ENCODE measurements around the gene HTR4. TPM values are rescaled to one million over a fixed set of nuclear protein-coding genes. Genes with fewer than 3 reads are reported as not detected.
A peak's percentile ranks its signal among the peaks of the same experiment; 100 is the strongest.

HTR4 gene
- polyA plus RNA-seq (2013, experiment 1 of 2) = not detected
- not detected for polyA plus RNA-seq (2013, experiment 2 of 2)

DNA sequence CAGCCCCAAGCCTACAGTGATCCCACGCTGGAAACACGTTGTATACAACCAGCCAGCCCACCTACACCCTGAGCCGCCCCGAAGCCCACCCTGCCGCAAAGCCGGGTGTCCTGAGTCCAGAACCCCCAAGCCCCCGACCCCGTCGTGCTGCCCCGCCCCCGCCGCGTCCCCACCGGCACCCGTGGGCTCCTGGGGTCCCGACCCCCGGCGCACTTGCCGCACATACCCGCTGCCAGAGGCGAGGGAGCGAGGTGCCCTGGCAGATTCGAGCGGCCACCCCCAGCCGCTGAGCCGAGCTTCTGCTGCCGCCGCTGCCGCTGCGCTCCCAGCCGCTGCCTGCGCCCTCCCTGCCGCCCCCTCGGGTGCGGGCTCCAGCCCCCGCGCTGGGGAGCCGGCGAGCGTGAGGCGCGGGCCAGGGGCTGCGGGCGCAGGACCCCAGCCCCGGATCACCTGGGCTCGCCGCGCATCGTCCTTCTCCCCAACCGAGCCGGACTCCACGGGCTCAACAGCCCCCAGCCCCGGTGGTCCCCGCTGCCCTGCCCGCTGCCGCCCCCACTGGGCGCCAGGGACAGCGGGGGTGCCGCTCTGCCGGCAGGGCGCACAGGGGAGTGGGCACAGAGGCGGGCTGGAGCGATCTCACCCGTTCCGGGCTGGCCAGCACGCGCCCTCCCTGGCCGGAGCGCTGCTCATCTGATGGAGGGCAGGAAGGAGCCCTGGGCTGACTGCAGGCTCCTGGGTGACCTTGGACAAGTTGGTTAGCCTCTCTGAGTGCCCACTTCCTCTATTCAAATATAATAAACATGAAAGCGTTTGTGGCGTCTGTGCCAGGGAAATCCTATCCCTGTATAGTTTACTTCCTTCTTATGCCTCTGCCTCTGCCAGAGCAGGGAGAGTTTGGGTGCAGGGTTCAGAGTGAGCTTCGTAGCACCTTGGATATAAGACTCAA lies at the start of gene HTR4:
Gene HTR4 (minus strand): TSS at position 692 of the 946 bp plus-strand sequence. CDS start 17,513 bp downstream, outside the sequence.
- no peaks in the 10 kb centered on the region for H3K79me1 ChIP-seq (replicated peaks; ENCODE audit: low read length, poor library complexity, severe bottlenecking)
- no peak within 1 kb of the TSS for H3K4me2 ChIP-seq (ENCODE audit: low read length, poor library complexity, severe bottlenecking)
- no peak within 1 kb of the TSS for H4K91ac ChIP-seq (ENCODE audit: low read length)
- no peak within 1 kb of the TSS for H3K9ac ChIP-seq (ENCODE audit: low read length)
- H3K4ac ChIP-seq (ENCODE audit: low read depth in 1 of 2, low read length in 2 of 2) = no peak within 1 kb of the TSS
- no peak within 1 kb of the TSS for H3K14ac ChIP-seq (ENCODE audit: low read length in 2 of 2)
- H2BK15ac ChIP-seq (ENCODE audit: low read depth, poor library complexity, severe bottlenecking) = no peak within 1 kb of the TSS
- H3K4me1 ChIP-seq (ENCODE audit: control insufficient read depth, insufficient read depth, low read depth, low read length) = peaks cover 4% of the 10 kb centered on the region
- no peak within 1 kb of the TSS for H3K27ac ChIP-seq (ENCODE audit: low read length, poor library complexity, severe bottlenecking)
- H3K18ac ChIP-seq (ENCODE audit: low read depth in 1 of 2, low read length in 2 of 2) = no peak within 1 kb of the TSS
- no peaks in the 10 kb centered on the region for H3K36me3 ChIP-seq (ENCODE audit: control insufficient read depth in 1 of 2, insufficient read depth in 2 of 2, low read depth in 1 of 2, low read length in 2 of 2)
- H2AFZ ChIP-seq (ENCODE audit: low read depth, low read length) = no peak within 1 kb of the TSS
- no peak within 1 kb of the TSS for H2BK12ac ChIP-seq (ENCODE audit: low read length in 2 of 2)
- H2AK5ac ChIP-seq (ENCODE audit: low read length, severe bottlenecking) = no peak within 1 kb of the TSS
- WGBS = 5% methylated on average over 72 of the region's 72 CpGs
- DNase-seq = no peak
- H4K8ac ChIP-seq (ENCODE audit: low read length) = no peak within 1 kb of the TSS
- H2BK5ac ChIP-seq (ENCODE audit: low read depth, low read length, poor library complexity, severe bottlenecking) = no peak within 1 kb of the TSS
- H3K23ac ChIP-seq (ENCODE audit: low read length in 2 of 2) = no peak within 1 kb of the TSS
- H2BK120ac ChIP-seq (ENCODE audit: low read depth, low read length) = no peak within 1 kb of the TSS
- H3K4me3 ChIP-seq (ENCODE audit: insufficient read depth in 1 of 2, low read depth in 1 of 2, low read length in 2 of 2) = no peak within 1 kb of the TSS
- no peaks in the 10 kb centered on the region for H3K9me3 ChIP-seq (ENCODE audit: control insufficient read depth, low read length)
- H3K27me3 ChIP-seq (ENCODE audit: control insufficient read depth in 1 of 2, insufficient read depth in 1 of 2, low read length in 2 of 2) = peaks cover 54 to 58% of the 10 kb centered on the region in 2 experiments

DNA sequence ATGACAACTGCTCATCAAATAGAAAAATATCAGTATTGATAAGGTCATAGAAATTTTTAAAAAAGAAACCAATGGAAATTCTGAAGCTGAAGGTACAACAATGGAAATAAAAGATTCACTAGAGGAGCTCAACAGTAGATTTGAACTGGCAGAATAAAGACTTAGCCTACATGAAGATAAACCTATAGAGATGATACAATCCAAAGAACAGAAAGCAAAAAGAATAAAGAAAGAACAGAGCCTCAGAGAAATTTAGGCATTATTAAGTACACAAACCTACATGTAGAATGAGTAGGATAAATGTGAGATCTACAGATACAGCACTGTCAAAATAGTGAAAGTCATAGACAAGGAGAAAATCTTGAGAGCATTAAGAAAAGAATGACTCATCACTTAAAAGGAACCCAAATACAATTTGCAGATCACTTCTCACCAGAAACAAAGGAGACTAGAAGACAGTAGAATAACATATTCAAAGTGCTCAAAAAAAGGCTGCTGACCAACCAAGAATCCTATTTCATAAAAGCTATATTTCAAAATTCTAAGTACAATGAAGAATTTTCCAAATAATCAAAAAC lies 47.8 kb upstream of the HTR4 start:
- Histone ChIP-seq H3K4me2 (ENCODE audit: low read length, poor library complexity, severe bottlenecking) (no peak overlapping the region), H2BK12ac (ENCODE audit: low read length in 2 of 2) (no peak overlapping the region), H3K18ac (ENCODE audit: low read depth in 1 of 2, low read length in 2 of 2) (no peak overlapping the region), H2BK15ac (ENCODE audit: low read depth, poor library complexity, severe bottlenecking) (no peak overlapping the region), H2BK120ac (ENCODE audit: low read depth, low read length) (no peak overlapping the region), H3K9ac (ENCODE audit: low read length) (no peak overlapping the region), H3K4me3 (ENCODE audit: insufficient read depth in 1 of 2, low read depth in 1 of 2, low read length in 2 of 2) (no peak overlapping the region), H3K27me3 (ENCODE audit: control insufficient read depth in 1 of 2, insufficient read depth in 1 of 2, low read length in 2 of 2) (no peaks in the 10 kb centered on the region), H2AK5ac (ENCODE audit: low read length, severe bottlenecking) (no peak overlapping the region), H3K27ac (ENCODE audit: low read length, poor library complexity, severe bottlenecking) (no peak overlapping the region), H3K4ac (ENCODE audit: low read depth in 1 of 2, low read length in 2 of 2) (no peak overlapping the region), H3K14ac (ENCODE audit: low read length in 2 of 2) (no peak overlapping the region), H3K36me3 (ENCODE audit: control insufficient read depth in 1 of 2, insufficient read depth in 2 of 2, low read depth in 1 of 2, low read length in 2 of 2) (no peaks in the 10 kb centered on the region), H3K9me3 (ENCODE audit: control insufficient read depth, low read length) (no peaks in the 10 kb centered on the region), H3K23ac (ENCODE audit: low read length in 2 of 2) (no peak overlapping the region), H3K4me1 (ENCODE audit: control insufficient read depth, insufficient read depth, low read depth, low read length) (no peaks in the 10 kb centered on the region), H2AFZ (ENCODE audit: low read depth, low read length) (no peak overlapping the region), H3K79me1 (replicated peaks; ENCODE audit: low read length, poor library complexity, severe bottlenecking) (no peaks in the 10 kb centered on the region), H4K91ac (ENCODE audit: low read length) (no peak overlapping the region), H4K8ac (ENCODE audit: low read length) (no peak overlapping the region), H2BK5ac (ENCODE audit: low read depth, low read length, poor library complexity, severe bottlenecking) (no peak overlapping the region)
- DNase-seq = no peak

DNA sequence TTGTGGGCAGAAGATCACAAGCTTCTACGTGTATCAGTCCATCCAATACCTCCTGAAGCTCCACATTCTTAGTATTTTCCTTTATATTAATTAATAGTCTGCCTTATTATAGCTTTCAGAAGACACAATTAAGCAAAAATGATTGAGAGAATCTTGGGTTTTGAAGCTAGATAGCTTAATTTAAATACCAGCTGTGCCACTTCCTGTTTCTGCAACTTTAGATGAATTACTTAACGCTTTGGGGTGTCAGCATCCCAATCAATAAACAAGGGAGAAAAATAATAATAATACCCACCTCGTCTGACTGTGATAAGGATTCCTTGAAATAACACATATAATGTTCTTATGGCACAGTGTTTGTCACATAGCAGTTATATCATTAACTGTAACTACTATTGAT lies 44.7 kb upstream of the HTR4 start:
- no peak overlapping the region for H3K9ac ChIP-seq (ENCODE audit: low read length)
- no peak overlapping the region for H3K18ac ChIP-seq (ENCODE audit: low read depth in 1 of 2, low read length in 2 of 2)
- no peak overlapping the region for H3K4ac ChIP-seq (ENCODE audit: low read depth in 1 of 2, low read length in 2 of 2)
- H2BK5ac ChIP-seq (ENCODE audit: low read depth, low read length, poor library complexity, severe bottlenecking) = no peak overlapping the region
- H2BK120ac ChIP-seq (ENCODE audit: low read depth, low read length) = no peak overlapping the region
- 83% methylated on average over 1 of the region's 3 CpGs for WGBS
- H3K79me1 ChIP-seq (replicated peaks; ENCODE audit: low read length, poor library complexity, severe bottlenecking) = no peaks in the 10 kb centered on the region
- H3K4me2 ChIP-seq (ENCODE audit: low read length, poor library complexity, severe bottlenecking) = no peak overlapping the region
- no peak for DNase-seq
- H3K23ac ChIP-seq (ENCODE audit: low read length in 2 of 2) = no peak overlapping the region
- no peak overlapping the region for H3K4me3 ChIP-seq (ENCODE audit: insufficient read depth in 1 of 2, low read depth in 1 of 2, low read length in 2 of 2)
- H3K27me3 ChIP-seq (ENCODE audit: control insufficient read depth in 1 of 2, insufficient read depth in 1 of 2, low read length in 2 of 2) = peaks cover 0 to 3% of the 10 kb centered on the region in 2 experiments
- no peak overlapping the region for H3K14ac ChIP-seq (ENCODE audit: low read length in 2 of 2)
- no peak overlapping the region for H4K91ac ChIP-seq (ENCODE audit: low read length)
- no peaks in the 10 kb centered on the region for H3K4me1 ChIP-seq (ENCODE audit: control insufficient read depth, insufficient read depth, low read depth, low read length)
- no peak overlapping the region for H3K27ac ChIP-seq (ENCODE audit: low read length, poor library complexity, severe bottlenecking)
- H2AK5ac ChIP-seq (ENCODE audit: low read length, severe bottlenecking) = no peak overlapping the region
- no peak overlapping the region for H2AFZ ChIP-seq (ENCODE audit: low read depth, low read length)
- H4K8ac ChIP-seq (ENCODE audit: low read length) = no peak overlapping the region
- H3K36me3 ChIP-seq (ENCODE audit: control insufficient read depth in 1 of 2, insufficient read depth in 2 of 2, low read depth in 1 of 2, low read length in 2 of 2) = no peaks in the 10 kb centered on the region
- H2BK12ac ChIP-seq (ENCODE audit: low read length in 2 of 2) = no peak overlapping the region
- no peaks in the 10 kb centered on the region for H3K9me3 ChIP-seq (ENCODE audit: control insufficient read depth, low read length)
- H2BK15ac ChIP-seq (ENCODE audit: low read depth, poor library complexity, severe bottlenecking) = no peak overlapping the region

DNA sequence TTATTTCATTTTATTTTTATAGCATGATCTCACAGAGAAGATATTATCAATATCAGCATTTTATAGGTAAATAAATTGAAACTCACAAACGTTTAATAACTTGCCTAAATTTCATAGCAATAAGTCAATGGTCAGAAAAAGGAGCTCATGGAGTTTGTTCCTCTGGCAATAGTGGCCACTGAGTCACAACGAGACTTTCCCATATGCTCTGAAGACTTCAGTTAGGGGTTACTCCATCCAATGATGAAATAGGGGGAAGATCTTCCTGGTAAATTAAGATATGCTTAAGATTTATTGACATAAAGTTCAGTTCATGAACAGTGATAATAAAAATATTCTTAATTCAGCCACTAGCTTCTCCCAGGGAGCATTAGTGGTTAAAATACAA lies 43.5 kb upstream of the HTR4 start:
- no peak overlapping the region for H4K8ac ChIP-seq (ENCODE audit: low read length)
- no peaks in the 10 kb centered on the region for H3K36me3 ChIP-seq (ENCODE audit: control insufficient read depth in 1 of 2, insufficient read depth in 2 of 2, low read depth in 1 of 2, low read length in 2 of 2)
- no peak overlapping the region for H2BK120ac ChIP-seq (ENCODE audit: low read depth, low read length)
- no peak overlapping the region for H3K4me2 ChIP-seq (ENCODE audit: low read length, poor library complexity, severe bottlenecking)
- DNase-seq = no peak
- H3K18ac ChIP-seq (ENCODE audit: low read depth in 1 of 2, low read length in 2 of 2) = no peak overlapping the region
- no peak overlapping the region for H2AFZ ChIP-seq (ENCODE audit: low read depth, low read length)
- no peak overlapping the region for H2BK15ac ChIP-seq (ENCODE audit: low read depth, poor library complexity, severe bottlenecking)
- no peaks in the 10 kb centered on the region for H3K4me1 ChIP-seq (ENCODE audit: control insufficient read depth, insufficient read depth, low read depth, low read length)
- no peak overlapping the region for H2AK5ac ChIP-seq (ENCODE audit: low read length, severe bottlenecking)
- H2BK12ac ChIP-seq (ENCODE audit: low read length in 2 of 2) = no peak overlapping the region
- no peak overlapping the region for H3K27ac ChIP-seq (ENCODE audit: low read length, poor library complexity, severe bottlenecking)
- no peak overlapping the region for H4K91ac ChIP-seq (ENCODE audit: low read length)
- peak overlapping the region; percentile 61 for H3K9ac ChIP-seq (ENCODE audit: low read length)
- H2BK5ac ChIP-seq (ENCODE audit: low read depth, low read length, poor library complexity, severe bottlenecking) = no peak overlapping the region
- no peaks in the 10 kb centered on the region for H3K9me3 ChIP-seq (ENCODE audit: control insufficient read depth, low read length)
- H3K4me3 ChIP-seq (ENCODE audit: insufficient read depth in 1 of 2, low read depth in 1 of 2, low read length in 2 of 2) = peak overlapping the region in 1 of 2 experiments; percentile 42
- H3K79me1 ChIP-seq (replicated peaks; ENCODE audit: low read length, poor library complexity, severe bottlenecking) = no peaks in the 10 kb centered on the region
- no peak overlapping the region for H3K23ac ChIP-seq (ENCODE audit: low read length in 2 of 2)
- peaks cover 0 to 3% of the 10 kb centered on the region in 2 experiments for H3K27me3 ChIP-seq (ENCODE audit: control insufficient read depth in 1 of 2, insufficient read depth in 1 of 2, low read length in 2 of 2)
- 88% methylated on average over 2 of the region's 2 CpGs for WGBS
- no peak overlapping the region for H3K4ac ChIP-seq (ENCODE audit: low read depth in 1 of 2, low read length in 2 of 2)
- no peak overlapping the region for H3K14ac ChIP-seq (ENCODE audit: low read length in 2 of 2)
